HG03025 (cell line): ENCODE measurements around the gene FUT4.

ENCODE experiments used
- ATAC-seq: cut with Tn5 transposase; IDR thresholded peaks from one replicate; pipeline ENCODE4 v1.9.1; 2021; ENCODE audit warnings: mild to moderate bottlenecking, moderate library complexity; ENCODE audit not compliant: unreplicated experiment, low FRiP score

Gene FUT4

DNA sequence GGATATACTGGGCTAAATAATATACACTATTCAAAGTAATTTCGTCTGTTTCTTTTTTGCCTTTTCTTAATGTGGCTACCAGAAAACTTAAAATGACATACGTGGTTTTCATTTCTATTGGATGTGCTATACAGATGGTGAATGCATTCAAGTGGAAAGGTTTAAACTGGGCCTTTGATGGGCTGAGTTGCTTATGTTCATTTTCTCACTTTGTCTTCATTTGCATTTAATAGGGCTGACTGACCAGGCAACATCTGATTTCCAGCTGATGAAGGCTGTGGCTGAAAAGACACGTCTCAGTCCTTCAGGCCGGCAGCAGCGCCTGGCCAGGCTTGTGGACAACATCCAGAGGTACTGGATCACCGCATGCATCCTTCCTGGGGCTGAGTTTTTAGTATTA, 51.4 kb downstream of the FUT4 start:
- no peak for ATAC-seq

DNA sequence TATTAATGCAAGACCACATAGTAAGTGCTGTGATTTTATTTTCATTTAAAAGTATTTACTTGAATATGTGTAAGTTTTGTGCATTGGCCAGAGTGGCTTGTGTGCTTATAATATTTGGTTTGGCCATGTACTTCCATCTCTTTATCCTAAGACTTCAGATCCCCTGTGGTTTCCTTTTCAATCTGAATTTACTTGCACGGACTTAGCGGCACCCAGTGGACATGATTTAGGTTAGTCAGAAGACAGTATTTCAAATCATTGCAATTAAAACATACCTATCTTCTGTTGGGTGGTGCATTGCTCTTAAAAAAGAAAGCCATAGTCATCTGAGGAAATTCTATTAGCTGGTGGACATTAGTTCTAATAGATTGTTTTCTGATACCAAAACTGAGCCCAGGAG, 54.2 kb downstream of the FUT4 start:
- ATAC-seq: no peak
